SK-N-MC (cell line): ENCODE measurements around the gene OR10G8.

Source experiments
- DNase-seq: peaks from one replicate; pipeline ENCODE4 v3.0.0-alpha.2; 2011; ENCODE audit warnings: low read depth, low spot score
- H3K27ac ChIP-seq: fragments of 200-600 bp; sonication (generic); 2 replicates; pipeline ENCODE4 v1.5.1; 2016; ENCODE audit warnings: mixed run types
- H3K36me3 ChIP-seq: fragments of 200-600 bp; sonication (generic); 2 replicates; pipeline ENCODE4 v1.6.1; 2017; ENCODE audit warnings: antibody characterized with exemption, low read length, mixed read lengths; ENCODE audit not compliant: insufficient read depth
- H3K4me3 ChIP-seq: fragments of 200-600 bp; sonication (generic); 2 replicates; pipeline ENCODE4 v1.5.1; 2016
- H3K9ac ChIP-seq: fragments of 200-600 bp; sonication (generic); 2 replicates; pipeline ENCODE4 v1.8.0; 2017; ENCODE audit warnings: mixed run types, mixed read lengths; ENCODE audit not compliant: insufficient read length
- H3K9me3 ChIP-seq: fragments of 200-600 bp; sonication (generic); 2 replicates; pipeline ENCODE4 v1.6.1; 2017; ENCODE audit warnings: low read depth, mild to moderate bottlenecking, antibody characterized with exemption, low read length, moderate library complexity, mixed read lengths
- EZH2 ChIP-seq: fragments of 200-600 bp; sonication (generic); IDR thresholded peaks from one replicate; pipeline ENCODE4 v1.6.1; 2017; ENCODE audit warnings: antibody characterized with exemption
- FOXP2 ChIP-seq: optimal IDR thresholded peaks from 2 replicates; pipeline ENCODE3; 2011; ENCODE audit warnings: mild to moderate bottlenecking, moderate library complexity; ENCODE audit not compliant: insufficient read depth; ENCODE audit errors: extremely low read length, control extremely low read depth
- POLR2AphosphoS5 ChIP-seq: IDR thresholded peaks from 2 replicates; pipeline ENCODE4 v1.6.1; 2012; ENCODE audit warnings: mild to moderate bottlenecking, low read depth, low read length, borderline replicate concordance

The OR10G8 gene

GRCh38 chr11:124041254-124041653 lies 14.7 kb downstream of the OR10G8 start, which contains the start of gene OR10G7:
Gene OR10G7 (minus strand): TSS chr11:124041325. CDS start chr11:124039001, 2,324 bp downstream.
- no peak within 1 kb of the TSS for H3K9ac ChIP-seq
- no peak within 1 kb of the TSS for H3K27ac ChIP-seq
- H3K4me3 ChIP-seq, result no peak within 1 kb of the TSS
- DNase-seq, result no peak
- TF ChIP-seq POLR2AphosphoS5, result no peak
- TF ChIP-seq EZH2, result no peak
- TF ChIP-seq FOXP2, result no peak
- H3K9me3 ChIP-seq, result no peaks in the 10 kb centered on the region
- no peaks in the 10 kb centered on the region for H3K36me3 ChIP-seq

GRCh38 chr11:124043420-124043819 lies 16.8 kb downstream of the OR10G8 start:
- Histone ChIP-seq H3K9ac (no peak overlapping the region), H3K9me3 (no peaks in the 10 kb centered on the region), H3K4me3 (no peak overlapping the region), H3K27ac (no peak overlapping the region), H3K36me3 (no peaks in the 10 kb centered on the region)
- no peak for TF ChIP-seq EZH2
- no peak for TF ChIP-seq FOXP2
- TF ChIP-seq POLR2AphosphoS5, result no peak
- DNase-seq, result no peak

- DNase-seq, result no peak
- Histone ChIP-seq H3K9me3 (no peaks in the 10 kb centered on the region), H3K36me3 (no peaks in the 10 kb centered on the region), H3K27ac (no peak overlapping the region), H3K9ac (no peak overlapping the region), H3K4me3 (no peak overlapping the region)
- TF ChIP-seq EZH2 (no peak), FOXP2 (no peak), POLR2AphosphoS5 (no peak)
Measured at GRCh38 chr11:124050748-124051147, 24.1 kb downstream of the OR10G8 start.

GRCh38 chr11:124052966-124053365 lies 26.4 kb downstream of the OR10G8 start:
- Histone ChIP-seq H3K9ac (no peak overlapping the region), H3K27ac (no peak overlapping the region), H3K4me3 (no peak overlapping the region), H3K36me3 (no peaks in the 10 kb centered on the region), H3K9me3 (no peaks in the 10 kb centered on the region)
- TF ChIP-seq POLR2AphosphoS5, result no peak
- TF ChIP-seq EZH2, result no peak
- TF ChIP-seq FOXP2, result no peak
- DNase-seq, result no peak

GRCh38 chr11:124068601-124069110 lies 42.1 kb downstream of the OR10G8 start:
- Histone ChIP-seq H3K36me3 (no peaks in the 10 kb centered on the region), H3K27ac (no peak overlapping the region), H3K9ac (no peak overlapping the region), H3K4me3 (no peak overlapping the region), H3K9me3 (no peaks in the 10 kb centered on the region)
- DNase-seq, result no peak
- TF ChIP-seq POLR2AphosphoS5, result no peak
- no peak for TF ChIP-seq EZH2
- no peak for TF ChIP-seq FOXP2

GRCh38 chr11:124069429-124070401 lies 43.1 kb downstream of the OR10G8 start:
- Histone ChIP-seq H3K9me3 (no peaks in the 10 kb centered on the region), H3K36me3 (no peaks in the 10 kb centered on the region), H3K4me3 (peak overlapping the region; percentile 45; the same call in 1 of the 2 replicates), H3K27ac (no peak overlapping the region), H3K9ac (no peak overlapping the region)
- DNase-seq, result no peak
- no peak for TF ChIP-seq FOXP2
- TF ChIP-seq POLR2AphosphoS5, result no peak
- no peak for TF ChIP-seq EZH2

GRCh38 chr11:124070915-124071622 lies 44.5 kb downstream of the OR10G8 start:
- H3K36me3 ChIP-seq, result no peaks in the 10 kb centered on the region
- DNase-seq, result peak; percentile 55
- no peak overlapping the region for H3K27ac ChIP-seq
- H3K9me3 ChIP-seq, result no peaks in the 10 kb centered on the region
- no peak overlapping the region for H3K4me3 ChIP-seq
- no peak overlapping the region for H3K9ac ChIP-seq
- TF ChIP-seq FOXP2 (no peak), POLR2AphosphoS5 (no peak), EZH2 (no peak)

- Histone ChIP-seq H3K9me3 (no peaks in the 10 kb centered on the region), H3K36me3 (no peaks in the 10 kb centered on the region), H3K9ac (no peak overlapping the region), H3K27ac (no peak overlapping the region), H3K4me3 (no peak overlapping the region)
- TF ChIP-seq FOXP2 (no peak), POLR2AphosphoS5 (no peak), EZH2 (no peak)
- DNase-seq, result no peak
Measured at GRCh38 chr11:124071623-124071948, 45.0 kb downstream of the OR10G8 start.
